Brain pericyte (primary cell): ENCODE data around the gene MIGA1.

ENCODE experiments used
- DNase-seq: peaks from one replicate; pipeline ENCODE4 v3.0.0-alpha.2; 2012; ENCODE audit warnings: low read depth, low spot score

Gene MIGA1

DNA sequence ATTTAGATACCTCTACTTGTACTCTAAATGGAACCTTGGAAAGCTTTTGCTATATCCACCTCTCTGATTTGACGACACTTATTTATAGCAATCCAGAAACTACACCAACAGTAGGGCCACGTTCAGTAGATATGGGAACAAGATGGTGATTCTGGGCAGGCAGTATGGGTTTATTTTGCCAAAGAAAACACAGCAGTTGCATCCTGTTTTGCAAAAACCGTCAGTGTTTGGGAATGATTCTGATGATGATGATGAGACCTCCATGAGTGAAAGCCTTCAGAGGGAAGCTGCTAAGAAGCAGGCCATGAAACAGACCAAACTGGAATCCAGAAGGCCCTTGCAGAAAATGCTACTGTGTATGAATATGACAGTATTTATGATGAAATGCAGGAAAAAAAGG is 67.5 kb downstream of the MIGA1 start:
- no peak for DNase-seq

DNA sequence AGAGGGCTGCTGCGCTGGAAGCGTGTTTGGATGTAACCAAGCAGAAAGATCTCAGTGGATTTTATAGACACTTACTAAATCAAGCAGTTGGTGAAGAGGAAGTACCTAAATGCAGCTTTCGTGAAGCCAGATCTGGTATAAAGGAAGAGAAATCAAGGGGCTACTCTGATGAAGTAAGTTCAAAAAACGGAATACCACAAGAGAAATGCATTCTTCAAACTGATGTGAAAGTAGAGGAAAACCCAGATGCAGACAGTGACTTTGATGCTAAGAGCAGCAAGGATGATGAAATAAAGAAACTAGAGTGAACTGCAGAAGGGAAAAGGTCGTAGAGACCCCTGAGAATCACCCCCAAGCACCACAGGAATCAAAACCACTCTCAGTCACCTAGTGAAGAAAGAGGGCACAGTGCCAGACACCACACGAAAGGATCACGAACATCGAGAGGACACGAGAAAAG is 68.2 kb downstream of the MIGA1 start:
- no peak for DNase-seq

DNA sequence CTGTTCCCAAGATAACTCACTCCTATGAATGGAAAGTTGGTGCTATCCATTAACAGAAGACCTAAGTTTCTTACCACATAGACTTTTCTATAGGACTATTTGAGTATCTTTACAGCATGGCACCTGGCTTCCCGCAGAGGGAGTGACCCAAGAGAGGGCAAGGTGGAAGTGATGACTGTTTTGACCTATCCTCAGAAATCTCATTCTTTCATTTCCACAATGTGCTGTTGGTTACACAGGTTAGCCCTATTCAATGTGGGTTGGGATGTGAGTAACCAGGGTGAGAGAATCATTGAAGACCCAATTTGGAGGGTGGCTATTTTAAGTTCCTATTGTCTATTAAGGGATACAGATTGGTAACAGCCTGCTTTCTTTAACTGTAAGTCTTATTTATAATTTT is 70.6 kb downstream of the MIGA1 start:
- no peak for DNase-seq

DNA sequence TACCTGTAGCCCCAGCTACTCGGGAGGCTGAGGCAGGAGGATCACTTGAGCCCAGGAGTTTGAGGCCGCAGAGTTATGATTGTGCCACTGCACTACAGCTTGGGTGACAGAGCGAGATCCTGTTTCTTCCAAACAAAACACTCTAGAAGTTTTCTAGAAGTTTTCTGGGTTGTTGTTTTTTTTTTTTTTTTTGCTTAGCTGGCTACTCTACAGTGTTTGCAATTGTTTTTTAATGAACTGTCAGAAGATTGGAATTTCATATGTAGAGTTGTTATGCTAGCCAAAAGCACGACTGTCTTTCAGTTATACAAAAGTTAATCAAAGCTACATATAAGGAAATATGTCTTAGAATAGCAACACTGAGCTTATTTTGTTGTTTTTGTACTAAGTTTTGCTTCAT is 78.1 kb downstream of the MIGA1 start:
- DNase-seq: no peak

DNA sequence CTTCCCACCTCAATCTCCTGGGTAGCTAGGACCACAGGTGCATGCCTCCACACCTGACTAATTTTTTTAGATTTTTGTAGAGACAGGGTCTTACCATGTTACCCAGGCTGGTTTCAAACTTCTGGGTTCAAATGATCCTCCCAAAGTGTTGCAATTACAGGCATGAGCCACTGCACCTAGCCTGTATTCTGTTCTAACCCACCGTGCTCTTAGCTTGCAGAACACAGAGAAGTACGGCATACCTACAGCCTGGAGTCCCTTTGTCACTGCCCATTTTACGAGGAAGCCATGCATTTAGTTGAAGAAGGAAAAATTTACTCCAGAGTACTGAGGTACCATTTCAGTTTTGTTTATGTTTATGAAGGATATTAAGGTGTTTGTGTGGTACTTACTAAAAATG is 79.3 kb downstream of the MIGA1 start:
- DNase-seq: no peak

DNA sequence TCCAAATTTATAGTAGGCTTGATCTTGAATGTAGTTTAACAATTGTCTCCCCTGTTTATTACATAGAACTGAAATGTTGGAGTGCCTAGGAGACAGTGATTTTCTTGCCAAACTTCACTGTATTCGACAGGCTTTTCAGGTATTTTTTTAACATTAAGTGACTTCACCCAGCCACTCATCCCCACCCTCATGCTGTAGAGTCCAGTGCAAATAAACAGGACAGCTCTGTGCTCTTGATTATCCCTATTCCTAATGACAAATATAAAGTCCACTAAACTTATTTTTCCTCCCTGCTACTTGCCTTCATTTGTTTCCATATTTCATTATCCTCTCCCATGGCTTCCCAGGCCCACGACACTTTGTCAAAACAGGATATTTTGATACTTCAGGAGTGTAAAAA is 79.8 kb downstream of the MIGA1 start:
- DNase-seq: no peak

DNA sequence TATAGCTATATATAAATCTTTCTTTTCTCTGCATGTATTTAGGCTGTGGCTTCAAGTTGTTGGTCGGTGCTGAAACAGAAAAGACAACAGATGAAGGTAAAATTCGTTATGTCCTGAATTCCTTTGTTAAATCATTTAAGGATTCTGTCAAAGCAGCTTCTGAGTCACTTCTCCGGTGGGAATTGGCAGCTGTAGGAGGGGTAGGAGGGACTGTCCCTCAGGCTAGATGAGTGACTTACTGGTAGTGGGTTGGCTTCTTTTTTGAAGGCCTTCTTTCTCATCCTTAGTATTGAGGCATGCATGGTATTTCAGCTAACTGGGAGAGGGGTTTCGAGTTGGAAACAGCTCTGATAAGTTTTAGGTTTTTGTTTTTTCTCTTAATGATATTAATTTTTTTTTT is 86.8 kb downstream of the MIGA1 start:
- DNase-seq: no peak

DNA sequence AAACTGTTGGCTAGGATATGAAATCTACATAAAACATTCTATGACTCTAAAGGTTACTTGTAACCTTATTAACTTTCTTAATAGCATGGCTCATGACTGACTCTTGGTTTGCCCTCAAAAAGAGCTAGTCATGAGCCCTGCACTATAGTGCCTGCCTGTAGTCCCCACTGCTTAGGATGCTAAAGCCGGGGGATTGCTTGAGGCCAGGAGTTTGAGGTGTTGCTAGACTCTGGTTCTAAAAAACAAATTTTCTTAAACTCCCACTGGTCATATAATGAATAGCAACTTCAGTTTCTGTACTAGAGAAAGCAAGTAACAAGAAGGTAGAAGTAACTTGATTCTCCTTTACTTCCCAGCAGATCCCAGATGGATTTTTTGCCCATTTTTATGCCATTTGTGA is 93.2 kb downstream of the MIGA1 start:
- no peak for DNase-seq

DNA sequence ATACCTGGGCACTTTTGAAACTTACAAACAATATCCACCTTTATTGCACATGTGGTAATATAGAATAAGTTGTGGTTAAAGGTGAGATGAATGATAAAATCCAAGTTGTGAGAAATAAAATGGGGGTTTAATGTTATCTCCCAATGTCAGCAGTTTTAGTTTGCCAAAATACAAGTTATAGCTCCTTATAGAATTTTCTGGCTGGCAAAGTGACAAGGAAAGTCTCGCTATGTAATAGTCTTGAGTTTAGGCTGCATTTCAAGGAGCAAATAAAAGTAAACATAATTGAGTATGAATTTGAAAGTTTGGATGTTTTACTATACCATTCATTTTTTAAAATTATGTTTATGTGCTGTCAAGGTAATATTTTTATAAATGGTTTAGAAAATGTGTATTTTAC is 94.0 kb downstream of the MIGA1 start:
- no peak for DNase-seq

DNA sequence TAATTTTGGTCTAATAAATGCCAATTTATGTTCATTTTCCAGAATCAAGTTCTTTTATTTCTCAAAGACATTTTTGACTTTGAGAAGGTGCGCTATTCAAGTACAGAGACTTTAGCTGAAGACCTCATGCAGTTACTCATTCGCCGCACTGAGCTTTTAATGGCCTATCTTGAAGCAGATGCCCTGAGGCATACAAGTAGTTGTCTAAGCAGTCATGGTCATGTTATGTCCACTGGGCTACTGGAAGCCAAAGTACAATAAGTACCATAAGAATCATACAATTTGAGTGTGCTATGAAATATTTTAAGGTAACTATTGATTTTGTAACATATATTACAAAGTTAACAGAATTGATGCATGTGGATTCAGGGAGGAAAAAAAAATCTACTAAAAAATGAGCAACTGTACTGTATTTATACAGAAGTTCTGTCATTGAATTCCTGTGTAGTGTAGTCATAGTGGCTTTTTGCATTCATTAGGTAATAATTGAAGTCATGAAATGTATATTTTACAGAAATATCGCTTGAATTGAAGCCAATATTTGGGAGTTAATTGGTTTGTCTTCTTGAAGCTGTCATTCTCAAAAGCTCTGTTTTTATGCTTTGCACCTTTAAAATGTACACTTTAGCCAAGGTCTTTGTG is 95.5 kb downstream of the MIGA1 start:
- DNase-seq: no peak

DNA sequence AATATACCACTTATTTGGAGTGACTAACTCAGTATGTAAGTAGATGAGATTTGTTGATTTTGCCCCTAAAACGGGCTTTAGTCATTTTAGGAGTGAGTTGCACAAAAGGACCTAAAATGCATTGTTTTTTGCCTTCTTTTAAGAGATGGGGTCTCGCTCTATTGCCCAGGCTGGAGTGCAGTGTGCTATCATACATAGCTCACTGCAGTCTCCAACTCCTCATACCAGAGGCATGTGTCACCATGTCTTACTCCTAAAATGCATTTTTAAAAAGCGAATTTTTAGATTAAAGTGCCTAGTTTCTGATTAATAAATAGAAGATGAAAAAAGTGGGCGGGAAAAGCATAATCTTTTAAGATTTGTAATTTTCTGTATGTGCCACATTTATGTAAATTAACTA is 97.4 kb downstream of the MIGA1 start:
- DNase-seq: no peak

DNA sequence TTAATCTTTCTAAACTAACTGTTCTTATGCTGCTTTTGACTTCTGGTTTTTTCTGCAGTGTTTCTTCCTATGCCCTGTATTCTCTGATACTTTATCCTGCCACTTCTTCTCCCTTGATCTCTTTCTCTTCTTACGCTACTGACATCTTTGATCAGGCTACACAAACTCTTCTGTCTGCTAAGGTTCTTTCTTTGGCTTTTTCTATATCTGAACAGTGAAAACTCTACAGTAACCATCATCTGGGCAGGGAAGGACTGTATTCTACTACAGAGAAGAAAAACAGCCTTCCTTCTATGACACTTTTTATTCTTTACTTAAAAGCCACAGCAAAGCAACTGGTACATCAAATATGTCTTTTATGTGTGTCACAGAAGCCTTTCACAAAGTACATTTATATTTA is 101.6 kb downstream of the MIGA1 start:
- DNase-seq: no peak

DNA sequence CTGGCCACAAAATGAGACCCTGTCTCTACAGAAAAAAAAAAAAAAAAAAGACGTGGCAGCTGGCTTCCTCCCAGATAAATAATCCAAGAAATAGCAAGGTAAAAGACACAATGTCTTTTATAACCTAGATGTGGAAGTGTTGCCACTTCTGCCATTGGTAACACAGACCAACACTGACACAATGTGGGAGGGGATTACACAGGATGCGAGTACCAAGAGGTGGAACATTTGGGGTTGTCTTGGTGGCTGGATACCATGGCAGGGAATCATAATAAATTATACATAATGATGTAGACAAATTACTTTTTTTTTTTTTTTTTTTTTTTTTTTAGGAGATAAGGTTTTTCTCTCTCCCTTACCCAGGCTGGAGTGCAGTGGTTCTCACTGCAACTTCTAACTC is 103.0 kb downstream of the MIGA1 start:
- no peak for DNase-seq

DNA sequence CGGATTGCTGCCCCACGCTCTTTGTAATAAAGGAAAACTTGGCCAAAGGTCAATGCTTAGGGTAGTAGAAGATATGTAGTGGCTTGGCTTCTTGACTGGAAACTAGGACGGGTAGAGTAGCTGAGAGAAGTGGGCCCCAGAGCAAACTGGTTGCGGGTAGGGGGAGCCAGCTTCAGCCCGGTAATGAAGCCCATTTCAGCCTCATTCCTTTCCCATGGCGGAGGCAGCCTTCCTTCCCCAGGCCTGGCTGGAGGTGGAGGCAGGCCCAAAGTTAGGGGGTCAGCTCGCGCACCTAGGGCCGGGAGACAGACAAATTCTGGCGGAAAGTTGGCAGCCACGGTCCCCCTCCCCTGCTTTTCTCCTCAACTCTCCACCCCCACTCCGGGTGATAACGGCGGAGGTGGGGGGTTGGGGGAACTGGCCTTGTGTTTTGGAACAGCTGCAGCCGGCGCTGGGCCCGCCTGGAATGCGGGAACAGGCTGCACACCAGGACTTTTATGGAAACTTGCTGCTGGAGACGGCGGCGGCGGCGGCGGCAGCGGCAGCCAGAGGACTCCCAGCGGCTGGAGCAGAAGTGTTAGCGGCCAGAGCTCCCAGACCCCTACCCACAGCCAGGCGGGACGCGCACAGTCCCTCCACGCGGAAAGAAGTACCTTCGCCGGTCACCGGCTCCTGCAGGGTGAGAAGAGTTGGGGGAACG is 108.8 kb downstream of the MIGA1 start, which contains the start of gene NEXN:
Gene NEXN, plus strand, starts transcription at position 544 of the 700 bp plus-strand sequence. CDS start 27,483 bp downstream, outside the sequence.
- no peak for DNase-seq

DNA sequence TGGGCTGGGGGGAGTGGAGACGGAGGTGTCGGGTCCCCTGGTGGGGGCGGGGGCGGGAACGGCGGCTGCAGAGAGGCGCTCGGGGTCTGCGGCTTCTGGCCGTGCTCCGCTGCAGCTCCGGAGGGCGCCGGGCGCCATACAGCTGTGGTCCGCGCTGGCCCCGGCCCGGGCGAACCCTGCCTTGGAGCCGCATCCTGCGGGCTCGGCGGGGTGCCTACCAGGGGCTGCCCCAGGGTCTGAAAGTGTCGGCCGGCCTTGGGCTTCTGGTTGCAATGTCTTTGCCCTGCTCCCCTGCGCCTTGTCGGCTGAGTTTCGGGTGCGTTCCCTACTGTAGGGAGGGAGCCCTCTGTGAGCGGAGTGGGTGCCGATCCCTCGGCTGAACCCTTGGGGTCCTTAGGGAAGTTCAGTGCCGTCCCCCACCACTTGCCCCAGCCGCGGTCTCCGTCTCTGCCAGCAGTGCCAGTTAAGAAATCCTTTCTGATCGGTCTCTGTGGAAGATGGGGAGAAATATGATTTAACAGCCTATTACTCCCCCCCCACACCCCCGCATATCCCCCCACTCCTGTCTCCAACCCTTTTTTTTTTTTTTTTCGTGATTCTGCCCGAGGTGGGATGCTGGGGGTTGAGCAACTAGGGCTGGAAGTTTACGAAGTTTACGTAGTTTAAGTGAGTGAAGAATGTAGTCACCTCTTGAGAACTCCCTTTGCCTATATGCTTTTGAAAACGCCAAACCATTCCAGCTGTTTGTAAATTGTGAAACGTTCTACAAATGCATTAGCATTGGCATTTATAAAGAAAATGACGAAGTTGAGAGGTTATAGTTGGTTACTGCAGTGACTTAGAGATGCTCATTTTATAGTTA is 109.6 kb downstream of the MIGA1 start:
- no peak for DNase-seq

DNA sequence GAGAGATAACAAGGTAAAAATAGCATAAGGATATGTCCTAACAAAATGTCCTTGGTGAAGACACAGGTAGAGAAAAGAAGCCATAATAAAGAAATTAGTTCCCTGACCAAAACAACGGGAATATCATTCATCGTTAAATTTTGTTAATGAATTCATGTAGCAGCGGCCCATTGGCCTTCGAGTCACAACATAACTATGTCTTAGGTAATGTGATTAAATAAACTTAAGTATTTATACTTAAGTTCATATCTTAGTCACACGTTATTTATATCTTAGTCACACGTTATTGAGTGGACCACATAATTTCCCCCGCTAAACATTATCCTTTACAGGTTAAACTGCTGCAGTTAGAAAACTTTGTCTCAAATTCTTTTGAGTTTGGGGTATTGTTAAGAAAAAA is 110.2 kb downstream of the MIGA1 start:
- no peak for DNase-seq

DNA sequence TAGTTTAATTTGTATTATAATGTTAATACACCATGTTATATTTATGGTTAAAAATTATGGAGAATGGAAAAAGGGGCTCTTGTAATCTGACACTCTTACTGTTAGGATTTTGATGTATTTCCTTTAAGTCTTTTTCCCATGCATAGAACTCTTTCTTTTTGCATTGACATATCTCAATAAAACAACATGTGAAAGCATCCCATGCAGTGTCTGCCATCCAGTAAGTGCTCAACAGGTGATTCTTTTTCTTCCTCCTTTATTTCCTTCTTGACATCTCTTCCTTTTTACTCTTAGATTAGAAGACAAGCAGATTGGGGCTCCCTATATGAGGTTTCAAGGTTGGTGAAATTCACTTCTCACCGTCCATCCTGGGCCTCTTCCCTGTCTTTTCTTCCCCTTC is 111.8 kb downstream of the MIGA1 start:
- no peak for DNase-seq

DNA sequence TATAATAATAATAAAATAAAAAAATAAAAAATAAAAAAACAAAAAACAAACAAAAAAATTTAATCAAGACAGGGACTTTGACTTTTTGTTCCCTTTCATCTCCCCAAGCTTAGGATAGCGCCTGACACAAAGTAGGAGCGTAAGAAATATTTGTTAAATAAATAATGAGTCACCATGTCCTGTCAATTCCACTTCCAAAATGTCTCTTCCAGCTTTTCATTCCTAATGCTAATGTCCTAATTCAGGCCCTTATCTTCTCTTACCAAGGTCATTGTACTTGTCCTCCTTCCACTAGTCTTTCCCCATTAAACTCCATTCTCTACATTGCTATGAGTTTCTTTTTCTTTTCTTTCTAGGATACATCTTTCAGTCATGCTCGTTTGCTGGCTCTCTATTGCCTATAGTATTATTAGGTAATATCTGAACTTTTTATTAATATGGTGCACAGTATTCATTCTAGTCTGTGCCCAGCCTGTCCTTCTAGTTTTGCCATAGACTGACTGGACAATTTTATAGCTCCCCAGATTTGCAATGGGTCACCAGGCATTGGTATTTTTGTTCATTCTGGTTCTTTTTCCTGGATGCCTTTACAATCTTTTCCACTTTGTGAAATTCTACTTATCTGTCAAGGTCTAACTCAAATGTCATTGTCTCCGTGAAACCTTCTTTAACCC is 120.3 kb downstream of the MIGA1 start:
- no peak for DNase-seq

DNA sequence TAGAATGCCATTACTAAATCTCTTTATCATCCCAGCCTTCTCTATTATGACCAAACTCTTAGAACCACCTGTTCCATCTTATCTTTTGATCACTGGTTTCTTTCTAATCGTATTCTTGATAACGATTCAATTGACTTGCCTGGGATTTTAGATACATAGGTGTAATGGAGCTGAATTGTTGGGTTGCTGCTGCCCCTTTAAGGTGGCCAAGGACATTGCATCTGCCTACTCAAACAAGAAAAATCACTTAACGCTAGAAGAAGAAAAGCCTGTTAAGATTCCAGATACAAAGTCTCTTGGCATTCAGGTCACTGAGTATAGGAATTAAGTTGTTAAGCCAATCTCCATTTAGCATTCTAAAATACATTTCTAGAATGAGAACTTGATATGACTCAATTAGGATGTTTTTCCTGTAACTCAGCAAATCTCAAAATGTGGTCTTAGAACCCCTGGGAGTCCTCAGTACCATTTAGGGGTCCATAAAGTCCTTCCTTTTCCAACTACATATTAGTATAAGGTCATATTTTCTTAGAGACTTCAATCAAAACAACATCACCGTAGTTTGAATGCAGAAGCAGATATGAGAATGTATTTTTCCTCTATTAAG is 121.3 kb downstream of the MIGA1 start:
- no peak for DNase-seq

DNA sequence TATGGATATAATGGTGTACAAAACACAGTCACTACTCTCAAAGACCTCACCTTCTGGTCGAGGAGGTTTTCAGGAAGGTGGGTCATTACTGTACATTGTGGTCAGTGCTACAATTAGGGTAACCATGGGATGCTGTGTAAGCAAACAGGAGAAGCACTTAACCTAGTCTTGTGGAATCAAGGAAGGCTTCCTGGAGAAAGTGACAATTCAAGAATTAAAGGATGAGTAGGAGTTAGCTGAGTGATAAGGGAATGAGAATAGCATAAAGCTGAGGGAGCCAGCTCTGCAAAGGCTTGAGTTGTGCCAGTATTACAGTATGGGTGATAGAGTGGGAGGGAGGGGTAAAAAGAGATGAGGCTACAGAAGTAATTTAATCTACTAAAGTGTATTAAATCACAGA is 126.2 kb downstream of the MIGA1 start:
- no peak for DNase-seq

DNA sequence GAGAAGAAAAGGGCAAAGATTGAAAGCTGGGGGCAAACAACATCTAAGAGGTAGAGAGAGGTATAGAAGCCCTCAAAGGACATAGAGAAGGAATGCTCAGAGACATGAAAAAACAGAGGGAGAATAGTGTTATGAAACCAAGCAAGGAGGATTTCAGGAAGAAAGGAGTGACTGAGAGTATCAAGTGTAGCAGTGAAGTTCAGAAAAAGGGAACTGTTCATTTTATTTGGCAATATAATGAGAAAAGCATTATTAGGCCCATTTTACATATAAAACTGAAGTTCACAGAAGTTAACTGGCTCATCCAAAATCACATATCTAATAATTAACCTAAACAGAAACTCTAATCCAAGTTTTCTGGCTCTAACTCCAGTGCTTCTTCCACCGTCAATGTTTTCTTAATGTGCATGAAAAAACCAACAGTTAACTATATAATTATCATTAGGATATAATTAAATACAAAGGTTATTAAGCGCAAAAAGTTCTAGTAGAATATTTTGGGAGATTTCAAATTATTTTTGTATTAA is 126.6 kb downstream of the MIGA1 start:
- DNase-seq: no peak
